Raji (cell line): ENCODE data around the gene TMEM266.

ENCODE experiments used
- POLR2A ChIP-seq: IDR thresholded peaks from 2 replicates; pipeline ENCODE4 v1.6.1; 2011; ENCODE audit warnings: low read depth, low read length, control low read depth; ENCODE audit not compliant: insufficient read depth

Gene TMEM266

GRCh38 chr15:76162036-76162398 is 102.2 kb downstream of the TMEM266 start:
- no peak for TF ChIP-seq POLR2A

- TF ChIP-seq POLR2A, result no peak
Measured at GRCh38 chr15:76162784-76163456, 103.1 kb downstream of the TMEM266 start.

- no peak for TF ChIP-seq POLR2A
Measured at GRCh38 chr15:76163457-76164295, 103.9 kb downstream of the TMEM266 start.

GRCh38 chr15:76164602-76165001 is 104.8 kb downstream of the TMEM266 start:
- no peak for TF ChIP-seq POLR2A

- TF ChIP-seq POLR2A, result no peak
Measured at GRCh38 chr15:76165951-76166350, 106.2 kb downstream of the TMEM266 start.

GRCh38 chr15:76168237-76168984 is 108.6 kb downstream of the TMEM266 start:
- TF ChIP-seq POLR2A, result no peak

- no peak for TF ChIP-seq POLR2A
Measured at GRCh38 chr15:76169018-76169417, 109.2 kb downstream of the TMEM266 start.

GRCh38 chr15:76169911-76170800 is 110.4 kb downstream of the TMEM266 start:
- no peak for TF ChIP-seq POLR2A

GRCh38 chr15:76172782-76173181 is 113.0 kb downstream of the TMEM266 start:
- no peak for TF ChIP-seq POLR2A

- no peak for TF ChIP-seq POLR2A
Measured at GRCh38 chr15:76173317-76173834, 113.6 kb downstream of the TMEM266 start.

GRCh38 chr15:76174654-76175053 is 114.9 kb downstream of the TMEM266 start:
- TF ChIP-seq POLR2A, result no peak

- no peak for TF ChIP-seq POLR2A
Measured at GRCh38 chr15:76175442-76175841, 115.7 kb downstream of the TMEM266 start.

- no peak for TF ChIP-seq POLR2A
Measured at GRCh38 chr15:76176059-76176458, 116.3 kb downstream of the TMEM266 start.

GRCh38 chr15:76176487-76177085 is 116.8 kb downstream of the TMEM266 start:
- no peak for TF ChIP-seq POLR2A

GRCh38 chr15:76177491-76178040 is 117.8 kb downstream of the TMEM266 start:
- TF ChIP-seq POLR2A, result no peak
